Memory B cell (primary cell): ENCODE results near the gene TNFRSF17.

ENCODE experiments used
- ATAC-seq: fragments of 150-1000 bp; cut with Tn5 transposase; 2 replicates; pipeline ENCODE4 v1.10.0; 2021; ENCODE audit warnings: low read depth, mild to moderate bottlenecking, moderate library complexity
- DNase-seq, 2 donors: peaks; one replicate each; pipeline ENCODE4 v3.0.0; 2022; ENCODE audit warnings: low spot score in 2 of 2
- H3K27ac Mint-ChIP-seq: one replicate; pipeline ENCODE4 v1.8.0; 2022; ENCODE audit warnings: mild to moderate bottlenecking, moderate library complexity, mixed read lengths
- H3K27me3 Mint-ChIP-seq: one replicate; pipeline ENCODE4 v1.8.0; 2022; ENCODE audit warnings: mixed read lengths
- H3K36me3 Mint-ChIP-seq: one replicate; pipeline ENCODE4 v1.8.0; 2022; ENCODE audit warnings: mild to moderate bottlenecking, mixed read lengths
- H3K4me1 Mint-ChIP-seq: one replicate; pipeline ENCODE4 v1.8.0; 2022; ENCODE audit warnings: mixed read lengths
- H3K4me3 Mint-ChIP-seq: one replicate; pipeline ENCODE4 v1.8.0; 2022; ENCODE audit warnings: mild to moderate bottlenecking, moderate library complexity, mixed read lengths
- H3K9me3 Mint-ChIP-seq: one replicate; pipeline ENCODE4 v1.8.0; 2022; ENCODE audit warnings: mixed read lengths

Gene TNFRSF17

DNA sequence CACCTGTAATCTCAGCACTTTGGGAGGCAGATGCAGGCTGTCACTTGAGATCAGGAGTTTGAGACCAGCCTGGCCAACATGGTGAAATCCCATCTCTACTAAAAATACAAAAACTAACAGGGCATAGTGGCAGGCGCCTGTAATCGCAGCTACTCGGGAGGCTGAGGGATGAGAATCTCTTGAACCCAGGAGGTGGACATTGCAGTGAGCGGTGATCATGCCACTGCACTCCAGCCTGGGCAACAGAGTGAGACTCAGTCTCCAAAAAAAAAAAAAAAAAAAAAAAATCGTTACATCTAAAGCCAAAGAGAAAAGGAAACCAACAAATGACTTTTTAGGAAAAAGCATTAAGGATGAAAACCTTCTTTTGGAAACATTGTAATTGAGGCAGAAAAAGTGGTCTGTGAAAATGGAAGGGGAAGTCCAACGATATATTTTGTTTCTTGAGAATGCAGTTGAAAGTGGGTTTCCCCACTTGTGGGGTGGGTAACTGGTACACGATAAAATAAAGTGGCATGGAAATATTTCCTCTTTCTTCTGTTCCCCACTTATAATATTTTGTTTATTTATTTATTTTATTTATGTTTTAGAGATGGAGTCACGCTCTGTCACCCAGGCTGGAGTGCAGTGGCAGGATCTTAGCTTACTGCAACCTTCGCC, 14.1 kb downstream of the TNFRSF17 start:
- no peaks in the 10 kb centered on the region for H3K27me3 Mint-ChIP-seq
- peak overlapping the region; percentile 98 for H3K4me3 Mint-ChIP-seq
- peak overlapping the region; percentile 98 for H3K27ac Mint-ChIP-seq
- peaks cover 56% of the 10 kb centered on the region for H3K4me1 Mint-ChIP-seq
- ATAC-seq (peak; percentile 33), DNase-seq (no peak)
- H3K36me3 Mint-ChIP-seq: peaks cover 6% of the 10 kb centered on the region
- H3K9me3 Mint-ChIP-seq: no peaks in the 10 kb centered on the region

DNA sequence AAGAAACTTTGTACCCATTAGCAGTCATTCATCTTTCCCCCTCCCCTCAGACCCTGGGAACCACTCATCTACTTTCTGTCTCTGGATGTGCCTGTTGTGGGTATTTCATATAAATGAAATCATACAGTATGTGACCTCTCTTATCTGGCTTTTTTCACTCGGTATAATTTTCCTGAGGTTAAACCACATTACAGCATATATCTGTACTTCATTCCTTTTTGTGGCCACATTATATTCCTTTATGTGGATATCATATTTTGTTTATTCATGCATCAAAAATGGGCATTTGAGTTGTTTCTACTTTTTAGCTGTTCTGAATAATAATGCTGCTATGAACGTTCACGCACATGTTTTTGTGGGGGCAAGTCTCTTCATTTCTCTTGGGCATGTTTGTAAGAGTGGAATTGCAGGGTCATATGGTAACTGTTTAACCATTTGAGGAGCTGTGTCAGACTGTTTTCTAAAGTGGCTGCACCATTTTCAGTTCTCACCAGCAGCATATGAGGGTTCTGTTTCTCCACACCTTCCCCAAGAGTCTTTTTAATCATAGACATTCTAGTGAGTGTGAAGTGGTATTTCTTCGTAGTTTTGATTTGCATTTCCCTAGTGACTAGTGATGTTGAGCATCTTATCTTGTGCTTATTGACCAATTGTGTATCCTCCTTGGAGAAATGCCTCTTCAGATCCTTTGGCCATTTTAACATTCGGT, 15.3 kb downstream of the TNFRSF17 start:
- Mint-ChIP-seq H3K9me3 (no peaks in the 10 kb centered on the region), H3K4me1 (peaks cover 59% of the 10 kb centered on the region), H3K27me3 (no peaks in the 10 kb centered on the region), H3K36me3 (peaks cover 9% of the 10 kb centered on the region), H3K27ac (peak overlapping the region; percentile 98), H3K4me3 (peak overlapping the region; percentile 65)
- DNase-seq (no peak), ATAC-seq (peak; percentile 26)

DNA sequence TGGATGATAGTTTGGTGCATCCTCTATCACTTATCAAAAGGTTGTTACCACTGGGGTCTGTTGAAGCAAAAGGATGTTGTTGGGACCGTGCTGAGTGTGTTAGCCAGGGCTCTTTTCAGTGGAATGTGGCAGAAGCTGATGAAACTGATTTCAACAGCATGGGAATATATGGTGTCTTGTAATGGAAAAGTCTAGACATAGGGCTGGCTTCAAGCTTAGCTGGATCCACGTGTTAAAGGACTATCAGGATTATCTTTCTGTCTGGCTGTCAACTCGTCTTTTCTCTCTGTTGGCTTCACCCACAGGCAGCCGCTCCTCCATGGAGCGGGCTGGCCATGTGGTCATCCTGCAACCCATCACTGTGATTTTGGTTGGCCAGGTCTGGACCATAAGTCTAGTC, 20.2 kb downstream of the TNFRSF17 start:
- Mint-ChIP-seq H3K4me1 (peaks cover 39% of the 10 kb centered on the region), H3K4me3 (no peak overlapping the region), H3K27me3 (no peaks in the 10 kb centered on the region), H3K9me3 (no peaks in the 10 kb centered on the region), H3K27ac (no peak overlapping the region), H3K36me3 (peaks cover 9% of the 10 kb centered on the region)
- DNase-seq: no peak
- ATAC-seq: no peak

DNA sequence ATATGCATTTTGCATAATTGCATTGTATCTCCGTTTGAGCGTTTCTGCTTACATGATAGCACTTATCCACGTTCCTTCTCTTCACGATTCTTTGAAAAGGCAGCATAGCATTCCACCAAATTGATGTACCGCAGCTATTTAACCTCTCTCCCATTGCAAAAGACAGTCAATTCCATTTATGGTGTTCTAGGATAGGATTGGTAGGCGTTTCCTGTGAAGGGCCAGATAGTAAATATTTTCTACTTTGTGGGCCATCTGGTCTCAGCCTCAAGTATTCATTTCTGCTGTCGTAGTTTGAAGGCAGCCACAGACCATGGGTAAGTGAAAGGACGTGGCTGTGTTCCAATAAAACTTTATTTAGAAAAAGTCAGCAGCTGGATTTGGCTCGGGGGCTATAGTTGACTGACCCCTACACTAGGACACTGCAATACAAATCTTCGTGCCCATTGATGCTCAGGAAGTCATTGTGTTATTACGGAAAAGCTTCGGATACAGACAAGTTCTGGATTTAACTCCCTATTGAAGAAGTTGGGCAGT, 21.6 kb downstream of the TNFRSF17 start:
- Mint-ChIP-seq H3K27ac (no peak overlapping the region), H3K27me3 (no peaks in the 10 kb centered on the region), H3K36me3 (peaks cover 12% of the 10 kb centered on the region), H3K4me3 (no peak overlapping the region), H3K4me1 (peaks cover 34% of the 10 kb centered on the region), H3K9me3 (no peaks in the 10 kb centered on the region)
- no peak for ATAC-seq
- DNase-seq: no peak

DNA sequence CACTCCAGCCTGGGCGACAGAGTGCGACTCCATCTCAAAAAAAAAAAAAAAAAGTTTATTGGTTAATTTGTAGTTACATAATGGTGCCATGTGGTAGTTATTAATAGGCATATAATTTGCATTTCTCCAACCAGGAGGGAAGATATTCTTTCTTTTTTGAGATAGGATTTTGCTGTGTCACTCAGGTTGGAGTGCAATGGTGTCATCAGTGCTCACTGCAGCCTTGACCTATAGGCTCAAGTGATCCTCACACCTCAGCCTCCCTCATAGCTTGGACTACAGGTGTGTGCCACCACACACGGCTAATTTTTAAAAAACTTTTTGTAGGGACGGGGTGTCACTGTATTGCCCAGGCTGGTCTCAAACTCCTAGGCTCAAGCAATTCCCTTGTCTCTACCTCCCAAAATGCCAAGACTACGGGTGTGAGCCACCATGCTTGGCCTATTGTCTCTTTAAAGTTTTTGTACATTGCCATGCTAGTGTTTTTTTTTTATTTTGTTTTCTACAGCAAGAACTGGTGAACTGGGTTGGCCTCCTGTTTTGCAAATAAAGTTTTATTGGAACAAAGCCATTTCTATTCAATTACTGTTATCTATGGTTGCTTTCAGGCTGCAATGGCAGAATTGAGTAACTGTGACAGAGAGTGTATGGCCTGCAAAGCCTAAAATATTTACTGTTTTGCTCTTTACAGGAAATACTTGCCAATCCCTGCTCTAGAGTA, 23.4 kb downstream of the TNFRSF17 start:
- peaks cover 39% of the 10 kb centered on the region for H3K4me1 Mint-ChIP-seq
- ATAC-seq (no peak), DNase-seq (no peak)
- H3K27me3 Mint-ChIP-seq: no peaks in the 10 kb centered on the region
- no peak overlapping the region for H3K27ac Mint-ChIP-seq
- H3K9me3 Mint-ChIP-seq: no peaks in the 10 kb centered on the region
- peaks cover 14% of the 10 kb centered on the region for H3K36me3 Mint-ChIP-seq
- no peak overlapping the region for H3K4me3 Mint-ChIP-seq

GRCh38 chr16:11990702-11991390, 25.8 kb downstream of the TNFRSF17 start:
- Mint-ChIP-seq H3K9me3 (no peaks in the 10 kb centered on the region), H3K36me3 (peaks cover 9% of the 10 kb centered on the region), H3K4me1 (peaks cover 37% of the 10 kb centered on the region), H3K27ac (no peak overlapping the region), H3K4me3 (no peak overlapping the region), H3K27me3 (no peaks in the 10 kb centered on the region)
- ATAC-seq: no peak
- no peak for DNase-seq

GRCh38 chr16:11992008-11992584, 27.1 kb downstream of the TNFRSF17 start:
- no peaks in the 10 kb centered on the region for H3K27me3 Mint-ChIP-seq
- H3K4me1 Mint-ChIP-seq: peaks cover 38% of the 10 kb centered on the region
- H3K4me3 Mint-ChIP-seq: no peak overlapping the region
- ATAC-seq (no peak), DNase-seq (no peak)
- peaks cover 5% of the 10 kb centered on the region for H3K36me3 Mint-ChIP-seq
- H3K9me3 Mint-ChIP-seq: no peaks in the 10 kb centered on the region
- H3K27ac Mint-ChIP-seq: no peak overlapping the region

DNA sequence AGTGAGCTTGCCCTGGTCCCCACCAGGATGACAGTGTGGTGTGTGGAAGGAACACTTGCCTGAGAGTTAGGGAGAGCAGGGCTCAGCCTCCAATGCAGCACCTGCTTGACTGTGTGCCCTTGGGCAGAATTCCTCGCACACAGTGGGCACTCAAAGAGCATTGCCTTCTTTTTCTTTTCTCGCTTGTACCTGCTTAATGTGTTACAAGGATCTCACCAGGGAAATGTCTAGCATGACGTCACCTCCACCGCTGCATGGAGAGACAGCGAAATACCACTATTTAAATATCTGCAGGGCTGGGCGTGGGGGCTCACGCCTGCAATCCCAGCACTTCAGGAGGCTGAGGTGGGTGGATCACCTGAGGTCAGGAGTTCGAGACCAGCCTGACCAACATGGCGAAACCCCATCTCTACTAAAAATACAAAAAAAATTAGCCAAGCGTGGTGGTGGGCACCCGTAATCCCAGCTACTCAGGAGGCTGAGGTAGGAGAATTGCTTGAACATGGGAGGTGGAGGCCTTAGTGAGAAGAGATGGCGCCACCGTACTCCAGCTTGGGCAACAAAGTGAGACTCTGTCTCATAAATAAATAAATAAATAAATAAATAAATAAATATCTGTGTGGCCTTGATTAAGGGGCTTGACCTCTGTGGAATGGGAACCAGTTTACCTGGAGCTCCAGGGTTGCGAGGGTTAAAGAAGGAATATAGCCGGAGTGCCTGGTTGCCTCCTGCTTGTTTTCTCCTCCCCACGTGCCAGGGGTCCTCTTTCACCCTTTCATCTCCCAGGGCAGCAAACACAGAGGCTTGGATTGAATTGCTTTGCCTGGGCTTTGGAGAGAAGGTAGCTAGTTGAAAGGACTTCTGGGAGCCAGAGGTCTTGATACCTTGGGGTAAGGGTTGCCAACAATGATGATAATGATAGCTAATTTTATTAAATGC, 27.8 kb downstream of the TNFRSF17 start:
- Mint-ChIP-seq H3K27ac (peak overlapping the region; percentile 45), H3K9me3 (no peaks in the 10 kb centered on the region), H3K36me3 (peaks cover 7% of the 10 kb centered on the region), H3K27me3 (no peaks in the 10 kb centered on the region), H3K4me1 (peaks cover 42% of the 10 kb centered on the region), H3K4me3 (no peak overlapping the region)
- ATAC-seq (no peak), DNase-seq (no peak)

DNA sequence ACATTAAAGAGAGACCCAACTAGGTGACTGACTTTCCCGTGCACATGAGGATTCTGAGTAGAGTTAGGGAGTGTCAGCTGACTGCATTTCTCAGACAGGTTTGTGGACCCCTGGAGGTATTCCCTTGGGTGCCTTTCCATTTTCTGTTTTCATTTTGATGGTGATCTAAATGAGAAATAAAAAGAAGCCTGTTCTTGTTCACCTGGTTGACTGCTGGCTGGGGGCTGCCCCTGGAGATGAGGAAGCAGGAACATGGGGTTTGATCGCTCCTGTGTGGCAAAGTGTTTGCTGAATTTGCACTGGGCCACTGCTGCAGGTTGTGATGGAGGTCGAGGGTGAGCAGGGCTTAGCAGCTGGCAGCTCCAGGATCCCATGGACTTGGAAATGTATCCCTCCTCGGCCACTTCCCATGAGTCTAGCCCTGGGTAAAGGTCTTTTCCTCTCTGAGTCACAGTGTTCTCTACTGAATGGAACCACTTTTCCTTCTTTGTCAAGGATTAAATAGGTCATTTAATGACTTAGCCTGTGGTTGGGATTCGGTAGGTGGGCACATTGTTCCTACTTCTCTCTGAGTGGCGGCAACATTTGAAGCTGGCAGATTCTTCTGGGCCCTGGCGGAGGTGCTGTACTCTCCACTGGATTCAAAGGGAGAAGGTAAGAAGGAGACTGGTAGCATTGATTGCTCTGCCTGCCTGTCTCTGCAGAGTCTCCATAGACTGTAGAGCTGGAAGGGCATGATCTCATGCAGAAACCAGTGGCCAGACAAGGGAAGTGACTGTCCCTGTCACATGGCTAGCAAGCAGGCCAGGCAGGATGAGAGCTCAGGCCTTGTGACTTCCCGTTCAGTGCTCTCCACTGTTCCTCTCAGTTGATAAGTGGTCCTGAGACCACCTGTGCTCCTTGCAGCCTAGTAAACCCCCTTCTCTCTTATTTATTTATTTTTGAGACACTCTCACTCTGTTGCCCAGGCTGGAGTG, 29.4 kb downstream of the TNFRSF17 start:
- DNase-seq: no peak
- Mint-ChIP-seq H3K4me3 (no peak overlapping the region), H3K9me3 (no peaks in the 10 kb centered on the region), H3K27ac (peak overlapping the region; percentile 45), H3K27me3 (no peaks in the 10 kb centered on the region), H3K4me1 (peaks cover 49% of the 10 kb centered on the region), H3K36me3 (peaks cover 7% of the 10 kb centered on the region)
- ATAC-seq: peak; percentile 67

- Mint-ChIP-seq H3K27ac (peak overlapping the region; percentile 37), H3K36me3 (peaks cover 14% of the 10 kb centered on the region), H3K9me3 (no peaks in the 10 kb centered on the region), H3K4me1 (peaks cover 45% of the 10 kb centered on the region), H3K4me3 (no peak overlapping the region), H3K27me3 (no peaks in the 10 kb centered on the region)
- no peak for ATAC-seq
- no peak for DNase-seq
Measured at GRCh38 chr16:11996433-11997330, 31.7 kb downstream of the TNFRSF17 start.

GRCh38 chr16:12000032-12000431, 35.0 kb downstream of the TNFRSF17 start:
- H3K4me3 Mint-ChIP-seq: no peak overlapping the region
- ATAC-seq (no peak), DNase-seq (no peak)
- H3K27ac Mint-ChIP-seq: peak overlapping the region; percentile 49
- H3K4me1 Mint-ChIP-seq: peaks cover 26% of the 10 kb centered on the region
- no peaks in the 10 kb centered on the region for H3K9me3 Mint-ChIP-seq
- no peaks in the 10 kb centered on the region for H3K27me3 Mint-ChIP-seq
- peaks cover 15% of the 10 kb centered on the region for H3K36me3 Mint-ChIP-seq
